Stimulated activated naive CD8-positive, alpha-beta T cell treated with anti-CD3 and anti-CD28 coated beads, Interleukin-15, amount 100 ng/mL, for 72 hours (primary cell): Measurements from ENCODE around the gene ALS2.
A peak's percentile ranks its signal among the peaks of the same experiment; 100 is the strongest.

Experiments
- ATAC-seq: fragments of 150-1000 bp; cut with Tn5 transposase; 2 replicates; pipeline ENCODE4 v1.10.0; 2021; ENCODE audit warnings: mild to moderate bottlenecking, moderate library complexity
- DNase-seq, 2 donors: peaks; one replicate each; pipeline ENCODE4 v3.0.0; 2021 to 2022
- H3K27ac Mint-ChIP-seq, 2 donors: one replicate each; pipeline ENCODE4 v1.8.0; 2022; ENCODE audit warnings: mild to moderate bottlenecking in 2 of 2, mixed read lengths in 2 of 2, moderate library complexity in 2 of 2
- H3K27me3 Mint-ChIP-seq: one replicate; pipeline ENCODE4 v1.8.0; 2022; ENCODE audit warnings: mixed read lengths
- H3K4me1 Mint-ChIP-seq: one replicate; pipeline ENCODE4 v1.8.0; 2022; ENCODE audit warnings: mild to moderate bottlenecking, mixed read lengths
- H3K4me3 Mint-ChIP-seq, 2 donors: one replicate each; pipeline ENCODE4 v1.8.0; 2022; ENCODE audit warnings: mild to moderate bottlenecking in 2 of 2, mixed read lengths in 2 of 2, moderate library complexity in 1 of 2
- H3K9me3 Mint-ChIP-seq, 2 donors: one replicate each; pipeline ENCODE4 v1.8.0; 2022; ENCODE audit warnings: mixed read lengths in 2 of 2

ALS2 gene

DNA sequence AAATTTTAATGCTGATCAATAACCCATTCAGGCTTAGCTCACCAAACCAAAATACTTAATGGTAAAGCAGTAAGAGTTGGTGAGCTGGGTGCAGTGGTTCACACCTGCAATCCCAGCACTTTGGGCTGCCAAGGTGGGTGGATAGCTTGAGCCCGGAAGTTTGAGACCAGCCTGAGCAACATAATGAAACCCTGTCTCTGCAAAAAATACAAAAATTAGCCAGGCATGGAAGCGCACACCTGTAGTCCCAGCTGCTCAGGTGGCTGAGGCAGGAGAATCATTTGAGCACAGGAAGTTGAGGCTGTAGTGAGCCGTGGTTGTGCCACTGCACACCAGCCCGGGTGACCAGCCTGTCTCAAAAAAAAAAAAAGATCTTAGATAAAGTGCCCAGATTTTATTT is 46.6 kb downstream of the ALS2 start:
- H3K4me3 Mint-ChIP-seq: no peak overlapping the region
- no peak overlapping the region for H3K27ac Mint-ChIP-seq
- peaks cover 15% of the 10 kb centered on the region for H3K4me1 Mint-ChIP-seq
- DNase-seq (no peak), ATAC-seq (no peak)
- no peaks in the 10 kb centered on the region for H3K27me3 Mint-ChIP-seq
- H3K9me3 Mint-ChIP-seq: no peaks in the 10 kb centered on the region

DNA sequence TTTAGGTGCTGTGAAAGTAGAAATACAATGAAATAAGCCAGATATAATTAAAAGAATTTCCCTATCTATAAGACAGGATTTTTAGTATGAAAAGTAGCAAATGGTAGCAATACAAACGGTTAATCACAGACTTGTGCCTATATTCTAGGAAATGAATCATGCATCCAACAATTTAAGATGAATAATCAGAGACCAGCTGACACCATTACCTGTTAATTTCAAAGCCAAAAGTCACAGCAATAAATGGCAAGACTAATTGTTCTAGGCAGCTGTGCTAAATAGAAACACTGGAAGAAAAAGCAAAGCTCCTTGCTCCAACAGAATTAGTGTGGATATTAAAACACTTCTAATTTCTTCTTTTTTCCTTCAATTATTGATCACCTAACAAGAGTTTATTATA is 47.2 kb downstream of the ALS2 start:
- ATAC-seq (no peak), DNase-seq (no peak)
- Mint-ChIP-seq H3K27ac (no peak overlapping the region), H3K27me3 (no peaks in the 10 kb centered on the region), H3K4me1 (peaks cover 15% of the 10 kb centered on the region), H3K9me3 (no peaks in the 10 kb centered on the region), H3K4me3 (no peak overlapping the region)

DNA sequence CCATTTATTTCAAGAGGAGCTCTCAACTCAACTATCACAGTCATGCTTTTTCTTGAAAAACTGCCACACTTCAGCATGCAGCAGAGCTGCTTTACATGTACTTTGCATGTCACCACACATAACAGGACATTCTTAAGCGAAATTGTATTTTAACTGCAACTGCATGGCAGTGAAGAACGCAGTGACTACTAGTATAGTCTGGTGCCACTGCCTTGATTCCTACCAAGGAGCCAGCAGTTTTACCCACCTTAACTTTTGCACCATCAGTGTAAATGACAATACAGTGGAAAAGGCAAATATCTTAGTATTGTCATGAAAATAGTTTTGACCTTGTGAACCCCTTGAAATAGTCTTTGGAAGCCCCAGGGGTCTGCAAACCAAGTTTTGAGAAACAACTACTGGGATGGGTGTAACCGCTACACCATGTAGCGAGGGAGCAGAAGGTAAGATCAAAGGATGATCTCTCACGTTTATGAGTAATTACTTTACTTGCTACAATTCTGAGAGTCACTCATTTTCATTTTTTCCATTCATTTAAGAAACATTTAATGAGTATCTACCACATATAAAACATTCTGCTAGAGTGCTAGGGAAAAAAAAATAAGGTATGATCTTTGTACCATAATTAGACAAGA is 50.0 kb downstream of the ALS2 start:
- Mint-ChIP-seq H3K27me3 (no peaks in the 10 kb centered on the region), H3K4me3 (no peak overlapping the region), H3K9me3 (no peaks in the 10 kb centered on the region), H3K4me1 (peaks cover 15% of the 10 kb centered on the region), H3K27ac (peak overlapping the region in 1 of 2 donors; percentile 2)
- ATAC-seq (peak; percentile 91), DNase-seq (peak; percentile 2 to 13)

DNA sequence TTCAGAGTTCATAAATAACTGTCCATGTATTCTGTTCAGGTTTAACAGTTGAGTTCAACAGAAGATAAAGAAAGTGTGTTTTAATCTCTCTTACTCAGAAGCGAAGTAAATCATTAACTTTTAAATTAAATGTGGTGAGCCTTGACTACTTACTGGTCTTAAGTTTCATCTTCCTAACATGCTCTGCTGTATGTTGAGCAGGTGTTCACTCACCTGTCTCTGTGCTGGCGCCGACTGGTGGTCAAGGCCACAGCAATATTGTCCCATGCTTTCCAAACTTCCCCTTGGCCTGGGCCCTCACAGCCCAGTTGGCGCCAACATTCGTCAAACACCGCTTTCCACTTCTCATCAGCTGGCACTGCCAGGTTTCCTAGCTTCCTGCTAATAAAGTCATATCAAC is 65.3 kb downstream of the ALS2 start:
- H3K4me3 Mint-ChIP-seq: no peak overlapping the region
- H3K4me1 Mint-ChIP-seq: no peaks in the 10 kb centered on the region
- peak overlapping the region in 1 of 2 donors; percentile 60 for H3K27ac Mint-ChIP-seq
- no peak for ATAC-seq
- H3K9me3 Mint-ChIP-seq: peaks cover 0 to 10% of the 10 kb centered on the region in 2 donors
- no peak for DNase-seq
- H3K27me3 Mint-ChIP-seq: no peaks in the 10 kb centered on the region

DNA sequence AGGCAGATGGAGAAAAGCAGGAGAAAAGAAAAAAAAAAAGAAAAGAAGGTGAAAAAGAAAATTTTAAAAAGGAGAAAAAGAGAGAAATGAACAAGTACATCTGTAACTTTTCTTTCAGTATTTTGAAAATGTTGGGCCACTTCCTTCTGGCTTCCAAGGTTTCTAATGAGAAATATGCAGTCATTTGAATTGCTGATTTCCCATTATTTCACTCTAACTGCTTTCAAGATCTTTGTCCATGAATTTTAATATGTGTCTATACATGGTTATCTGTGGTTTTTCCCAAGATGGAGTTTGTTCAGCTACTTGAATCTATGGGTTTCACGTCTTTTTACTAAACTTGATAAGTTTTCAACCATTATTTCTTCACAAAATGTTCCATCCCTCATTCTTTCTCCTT is 68.0 kb downstream of the ALS2 start:
- Mint-ChIP-seq H3K27ac (no peak overlapping the region), H3K9me3 (no peaks in the 10 kb centered on the region), H3K27me3 (no peaks in the 10 kb centered on the region), H3K4me3 (no peak overlapping the region), H3K4me1 (peaks cover under 1% of the 10 kb centered on the region)
- DNase-seq (no peak), ATAC-seq (no peak)

DNA sequence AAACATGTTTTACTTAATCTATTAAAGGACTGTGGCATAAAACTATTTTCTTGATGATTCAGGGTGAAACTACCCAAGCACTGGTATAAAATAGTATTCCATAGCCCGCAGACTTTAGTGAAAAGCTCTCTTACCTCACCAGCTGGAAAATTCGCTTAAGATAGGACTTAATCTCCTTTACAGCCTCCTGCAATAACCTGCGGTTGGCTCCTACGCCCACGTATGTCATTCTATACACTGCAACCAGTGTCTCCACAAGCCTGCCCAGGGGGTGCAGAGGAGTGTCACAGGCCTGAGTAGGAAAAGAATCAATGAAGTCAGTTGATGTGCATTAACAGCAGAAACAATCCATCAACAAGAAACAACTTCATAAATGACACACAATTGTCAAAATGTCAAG is 71.0 kb downstream of the ALS2 start:
- ATAC-seq: no peak
- DNase-seq: no peak
- no peaks in the 10 kb centered on the region for H3K27me3 Mint-ChIP-seq
- no peaks in the 10 kb centered on the region for H3K9me3 Mint-ChIP-seq
- H3K27ac Mint-ChIP-seq: no peak overlapping the region
- H3K4me3 Mint-ChIP-seq: no peak overlapping the region
- peaks cover 12% of the 10 kb centered on the region for H3K4me1 Mint-ChIP-seq

DNA sequence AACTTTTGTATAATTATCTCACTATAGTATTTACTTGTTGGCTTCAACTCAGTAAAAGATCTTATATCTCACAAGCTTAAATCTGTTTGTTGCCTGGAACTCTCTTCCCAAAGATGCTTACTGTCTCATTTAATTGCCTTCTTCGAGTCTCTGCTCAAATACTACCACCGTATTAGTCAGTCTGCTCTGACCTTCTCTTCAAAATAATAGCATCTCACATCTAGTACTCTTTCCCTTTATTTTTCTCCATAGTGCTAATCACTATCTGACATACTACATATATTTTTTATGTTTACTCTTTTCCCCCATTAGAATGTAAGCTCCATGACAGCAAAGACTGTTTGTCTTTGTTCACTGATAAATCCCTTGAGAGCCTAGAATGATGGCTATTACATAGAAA is 71.7 kb downstream of the ALS2 start:
- ATAC-seq (no peak), DNase-seq (no peak)
- H3K4me3 Mint-ChIP-seq: no peak overlapping the region
- H3K4me1 Mint-ChIP-seq: peaks cover 12% of the 10 kb centered on the region
- H3K27ac Mint-ChIP-seq: no peak overlapping the region
- no peaks in the 10 kb centered on the region for H3K27me3 Mint-ChIP-seq
- no peaks in the 10 kb centered on the region for H3K9me3 Mint-ChIP-seq

DNA sequence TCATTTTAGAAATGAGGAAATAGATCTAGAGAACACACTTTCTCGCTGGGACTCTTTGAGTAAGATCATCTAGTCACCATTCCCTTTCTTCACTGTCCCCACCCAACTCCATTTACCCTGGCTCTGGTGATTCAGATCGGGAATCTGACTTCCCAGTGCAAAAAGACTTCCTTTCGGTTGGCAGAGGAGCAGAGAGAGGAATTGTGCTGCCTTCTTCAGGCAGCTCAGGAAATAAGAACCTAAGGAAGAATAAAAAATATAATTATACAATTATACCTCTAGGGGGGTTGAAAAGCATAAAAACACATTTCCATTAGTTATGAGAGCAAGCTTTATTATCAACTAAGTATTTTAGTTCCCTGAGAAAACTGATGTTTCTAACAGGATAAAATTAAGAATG is 73.0 kb downstream of the ALS2 start:
- no peak overlapping the region for H3K4me3 Mint-ChIP-seq
- DNase-seq: no peak
- no peaks in the 10 kb centered on the region for H3K9me3 Mint-ChIP-seq
- no peak for ATAC-seq
- H3K27ac Mint-ChIP-seq: no peak overlapping the region
- H3K27me3 Mint-ChIP-seq: no peaks in the 10 kb centered on the region
- H3K4me1 Mint-ChIP-seq: peaks cover 12% of the 10 kb centered on the region

DNA sequence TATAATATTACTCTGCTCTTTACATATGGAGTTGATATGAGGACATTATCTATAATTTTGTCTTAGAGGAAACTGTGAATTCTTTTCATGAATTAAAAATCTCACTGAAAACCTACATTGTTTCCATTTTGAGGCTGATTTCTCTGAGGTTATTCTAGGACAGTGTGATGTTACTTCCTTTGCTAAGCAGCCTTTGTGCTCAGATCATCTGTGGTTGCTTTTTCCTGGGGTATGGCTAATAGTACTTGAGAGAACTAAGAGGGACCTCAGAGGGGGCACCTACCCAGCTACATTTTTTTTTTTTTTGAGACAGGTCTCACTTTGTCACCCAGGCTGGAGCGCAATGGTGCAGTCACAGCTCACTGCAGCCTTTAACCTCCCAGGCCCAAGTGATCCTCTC is 73.6 kb downstream of the ALS2 start:
- H3K27ac Mint-ChIP-seq: no peak overlapping the region
- ATAC-seq (no peak), DNase-seq (no peak)
- no peaks in the 10 kb centered on the region for H3K27me3 Mint-ChIP-seq
- no peak overlapping the region for H3K4me3 Mint-ChIP-seq
- H3K4me1 Mint-ChIP-seq: peaks cover 12% of the 10 kb centered on the region
- no peaks in the 10 kb centered on the region for H3K9me3 Mint-ChIP-seq

DNA sequence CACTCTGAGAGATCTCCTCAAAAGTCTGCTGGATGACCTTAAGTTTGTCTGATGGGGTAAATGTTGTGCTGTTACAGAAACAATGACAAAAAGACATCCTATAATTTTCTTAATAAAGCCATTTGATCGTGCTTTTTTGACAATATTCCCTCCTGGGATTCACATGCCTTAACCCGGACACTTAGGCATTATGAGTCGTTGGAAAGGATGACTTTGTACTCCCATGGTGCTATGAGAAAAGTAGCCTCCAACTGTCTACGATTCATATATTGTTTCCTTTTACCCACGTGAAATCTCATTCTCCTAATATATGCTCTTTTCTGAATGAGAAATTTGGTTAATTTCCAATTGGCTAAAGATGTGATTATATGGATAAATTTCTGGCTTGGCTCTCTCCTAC is 76.2 kb downstream of the ALS2 start:
- Mint-ChIP-seq H3K27ac (no peak overlapping the region), H3K9me3 (no peaks in the 10 kb centered on the region), H3K4me3 (no peak overlapping the region), H3K4me1 (peaks cover 12% of the 10 kb centered on the region), H3K27me3 (no peaks in the 10 kb centered on the region)
- ATAC-seq: no peak
- DNase-seq: no peak

DNA sequence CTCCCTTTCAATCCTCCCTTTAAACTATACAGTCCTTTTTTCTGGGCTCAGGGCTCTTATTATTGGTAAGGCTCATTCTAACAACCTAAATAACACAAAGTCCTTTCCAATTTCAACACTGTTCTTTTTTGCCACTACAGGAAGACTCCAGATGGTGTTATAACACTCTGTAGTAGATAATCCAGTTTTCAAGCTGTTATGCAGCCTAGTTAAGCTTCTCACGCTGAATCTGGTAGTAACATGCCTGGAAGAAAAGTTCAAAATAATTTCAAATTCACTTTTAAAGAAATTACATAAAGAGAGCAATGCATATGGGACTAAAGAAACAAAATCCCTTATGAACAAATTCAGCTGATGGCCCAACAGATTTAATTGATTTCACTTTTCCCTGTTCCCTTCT is 79.1 kb downstream of the ALS2 start:
- DNase-seq: no peak
- H3K9me3 Mint-ChIP-seq: no peaks in the 10 kb centered on the region
- no peak overlapping the region for H3K27ac Mint-ChIP-seq
- peaks cover 7% of the 10 kb centered on the region for H3K4me1 Mint-ChIP-seq
- H3K4me3 Mint-ChIP-seq: no peak overlapping the region
- H3K27me3 Mint-ChIP-seq: no peaks in the 10 kb centered on the region
- ATAC-seq: no peak

DNA sequence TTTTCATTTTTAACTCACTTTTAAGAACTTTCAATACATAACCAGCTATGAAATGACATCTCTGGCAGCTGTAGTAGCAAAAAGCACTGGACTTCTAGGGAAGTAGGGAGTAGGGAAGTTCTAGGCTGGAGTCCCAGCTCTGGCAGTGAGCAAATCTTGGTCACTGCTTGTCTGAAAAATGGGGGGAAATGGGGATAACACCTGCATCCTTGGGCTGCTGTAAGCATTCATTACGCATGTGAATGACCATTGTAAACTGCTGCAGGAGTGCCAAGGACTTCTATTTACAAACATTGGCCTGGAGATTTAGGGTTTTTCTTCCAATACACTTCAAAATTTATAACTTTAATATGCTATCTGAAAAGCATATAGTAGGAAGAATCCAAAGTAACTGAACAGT is 81.3 kb downstream of the ALS2 start:
- Mint-ChIP-seq H3K4me1 (peaks cover 6% of the 10 kb centered on the region), H3K4me3 (no peak overlapping the region), H3K27ac (no peak overlapping the region), H3K27me3 (no peaks in the 10 kb centered on the region), H3K9me3 (no peaks in the 10 kb centered on the region)
- DNase-seq (no peak), ATAC-seq (no peak)

DNA sequence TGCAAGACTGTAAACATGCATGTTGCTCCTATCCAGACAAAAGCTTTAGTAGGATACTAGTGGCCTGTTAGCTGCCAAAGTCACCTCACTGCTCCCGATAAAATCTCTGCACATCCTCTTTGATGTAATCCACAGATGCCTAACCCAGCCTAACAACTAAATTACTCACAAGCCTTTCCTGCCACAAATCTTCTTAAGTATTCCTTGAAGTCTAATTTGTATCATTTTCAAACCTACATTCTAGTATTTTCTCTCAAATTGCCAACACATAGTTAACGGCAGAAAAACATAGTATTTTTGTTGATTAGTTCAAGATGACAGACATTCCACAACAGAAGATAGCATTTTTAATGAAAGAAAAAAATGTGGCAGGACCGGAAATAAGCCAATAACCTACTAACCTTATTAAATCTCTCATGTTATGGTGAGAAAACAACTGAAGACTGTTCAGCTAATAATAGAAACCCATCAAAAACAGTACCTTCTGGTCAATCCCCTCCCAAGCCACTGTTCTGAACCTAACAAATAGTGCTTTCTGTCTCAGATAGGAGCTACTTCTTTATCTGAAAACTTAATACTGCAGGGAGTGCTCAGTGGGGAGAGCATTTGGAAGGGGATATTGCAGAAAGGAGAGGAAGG is 82.0 kb downstream of the ALS2 start, which contains the start of gene MPP4:
Gene MPP4, minus strand, starts transcription at position 57 of the 639 bp plus-strand sequence. CDS start 4,690 bp downstream, outside the sequence.
- no peaks in the 10 kb centered on the region for H3K27me3 Mint-ChIP-seq
- DNase-seq (no peak), ATAC-seq (no peak)
- no peak within 1 kb of the TSS for H3K4me3 Mint-ChIP-seq
- H3K4me1 Mint-ChIP-seq: peaks cover 6% of the 10 kb centered on the region
- no peaks in the 10 kb centered on the region for H3K9me3 Mint-ChIP-seq
- H3K27ac Mint-ChIP-seq: peak within 1 kb of the TSS in 1 of 2 donors; percentile 6

DNA sequence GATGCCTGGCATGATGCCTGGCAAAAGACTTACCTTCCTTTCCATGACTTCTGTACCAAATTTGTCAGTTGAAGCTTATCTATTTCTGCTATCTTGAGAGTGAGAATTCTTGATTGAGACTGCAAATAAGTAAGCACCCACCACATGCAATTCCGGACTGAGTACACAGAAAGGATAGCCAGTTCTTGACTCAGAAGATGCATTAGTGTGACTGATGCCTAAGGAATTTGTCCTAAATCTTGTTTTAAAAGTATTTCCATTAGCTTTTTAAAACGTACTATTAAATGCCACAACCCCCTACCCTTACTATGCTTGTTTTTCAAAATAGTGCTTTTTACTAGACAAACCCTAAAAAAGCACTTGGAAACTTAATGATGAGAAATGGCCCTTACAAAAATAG is 82.8 kb downstream of the ALS2 start:
- peaks cover 6% of the 10 kb centered on the region for H3K4me1 Mint-ChIP-seq
- DNase-seq: no peak
- H3K27me3 Mint-ChIP-seq: no peaks in the 10 kb centered on the region
- H3K4me3 Mint-ChIP-seq: no peak overlapping the region
- H3K9me3 Mint-ChIP-seq: no peaks in the 10 kb centered on the region
- ATAC-seq: no peak
- H3K27ac Mint-ChIP-seq: no peak overlapping the region

DNA sequence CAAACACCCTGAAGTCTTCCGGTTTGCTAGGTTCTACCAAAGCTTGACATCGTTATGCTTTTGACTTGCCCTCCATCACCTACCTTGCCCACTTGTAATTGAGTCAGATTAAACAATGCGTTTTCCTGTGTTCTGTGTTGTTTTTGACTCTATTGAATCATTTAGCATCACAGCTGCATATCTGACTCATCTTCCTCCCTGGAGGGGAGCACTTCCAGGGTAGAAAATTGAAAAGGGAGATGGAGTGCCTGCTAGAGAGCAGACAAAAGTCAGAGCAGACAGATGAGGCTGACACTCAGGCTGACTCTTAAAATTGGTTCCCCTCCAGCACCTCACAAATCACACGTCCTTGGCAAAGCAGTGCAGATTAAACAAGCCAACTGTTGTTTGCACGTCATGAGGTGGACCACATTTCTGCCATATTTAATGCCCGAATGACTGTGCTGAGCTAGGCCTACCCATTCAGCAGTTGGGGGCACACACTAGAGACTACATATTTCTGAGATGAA is 84.5 kb downstream of the ALS2 start:
- Mint-ChIP-seq H3K4me1 (peaks cover 6% of the 10 kb centered on the region), H3K27ac (no peak overlapping the region)
- ATAC-seq: no peak

DNA sequence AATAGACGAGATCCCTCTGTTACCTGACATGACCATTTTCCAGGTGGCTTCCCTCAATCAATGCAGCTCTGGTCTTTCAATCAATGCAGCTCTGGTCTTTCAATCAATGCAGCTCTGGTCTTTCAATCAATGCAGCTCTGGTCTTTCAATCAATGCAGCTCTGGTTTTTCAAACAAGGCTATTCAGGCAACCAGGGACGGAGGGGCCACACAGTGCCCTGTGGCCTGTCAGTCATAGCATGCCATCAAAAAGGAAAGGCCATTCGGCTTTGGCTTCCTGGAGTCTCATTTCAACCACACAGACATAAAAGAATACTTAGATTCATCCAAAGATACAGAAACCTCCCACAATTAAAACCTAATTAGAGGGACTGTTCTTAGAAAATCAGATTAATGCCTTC is 95.6 kb downstream of the ALS2 start:
- Mint-ChIP-seq H3K27me3 (no peaks in the 10 kb centered on the region), H3K9me3 (no peaks in the 10 kb centered on the region), H3K27ac (no peak overlapping the region), H3K4me1 (no peaks in the 10 kb centered on the region), H3K4me3 (no peak overlapping the region)
- ATAC-seq: no peak
- DNase-seq: no peak

More for the DNA sequence above, 84.5 kb downstream of the ALS2 start:
- Mint-ChIP-seq H3K4me3 (no peak overlapping the region), H3K9me3 (no peaks in the 10 kb centered on the region), H3K27me3 (no peaks in the 10 kb centered on the region)
- DNase-seq: no peak

DNA sequence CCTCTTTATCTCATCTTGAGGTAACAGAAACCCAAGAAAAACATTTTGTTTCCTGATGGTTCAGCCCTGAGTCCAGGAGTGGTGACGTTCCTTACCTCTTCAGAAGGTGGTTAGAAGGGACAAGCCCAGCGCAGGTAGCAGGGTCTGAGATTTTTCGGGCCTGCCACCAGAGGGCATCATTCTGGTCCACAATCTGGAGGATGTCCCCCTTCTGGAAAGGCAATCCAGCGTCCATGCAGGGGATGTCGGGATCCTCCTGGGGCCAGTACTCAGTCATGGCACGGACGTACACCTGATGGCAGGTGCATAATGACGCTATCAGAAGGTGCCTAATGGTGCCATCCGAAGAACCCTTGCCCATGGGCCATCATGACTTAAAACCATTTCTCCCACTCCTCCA is 100.0 kb downstream of the ALS2 start:
- H3K9me3 Mint-ChIP-seq: no peaks in the 10 kb centered on the region
- DNase-seq: peak in 1 of 2 donors; percentile 7
- no peak overlapping the region for H3K4me3 Mint-ChIP-seq
- H3K27ac Mint-ChIP-seq: no peak overlapping the region
- H3K4me1 Mint-ChIP-seq: no peaks in the 10 kb centered on the region
- no peak for ATAC-seq
- H3K27me3 Mint-ChIP-seq: no peaks in the 10 kb centered on the region
